H1 (cell line): ENCODE results near the gene ZNF814. TPM values are rescaled to one million over a fixed set of nuclear protein-coding genes. Genes with fewer than 3 reads are reported as not detected.

Experiments
- CTCF ChIA-PET: fragments of 300-600 bp; sonication (Branson Sonifier 250); formaldehyde crosslinking; loops from one replicate; lab custom pipeline; 2021; ENCODE audit not compliant: partially characterized antibody; lab: Charles Lee
- POLR2A ChIA-PET: fragments of 300-600 bp; sonication (Branson Sonifier 250); formaldehyde crosslinking; loops from one replicate; lab custom pipeline; 2021; ENCODE audit warnings: inconsistent platforms; ENCODE audit not compliant: partially characterized antibody; lab: Charles Lee
- DNase-seq, 2 experiments: peaks; one replicate each; pipeline versions ENCODE4 v3.0.0 to v3.0.0-alpha.2; 2010 to 2022; ENCODE audit warnings: low spot score in 2 of 2, low read depth in 1 of 2, mixed read lengths in 1 of 2
- FAIRE-seq: peaks from 2 replicates; lab custom pipeline; 2011; peaks lifted over from hg19 to GRCh38; lab: Jason Lieb, UNC
- H2AFZ ChIP-seq: 2 replicates; pipeline ENCODE4 v1.8.1; 2012; ENCODE audit warnings: low read length, inconsistent platforms
- H2AK5ac ChIP-seq: 2 replicates; pipeline ENCODE4 v1.6.1; 2013; ENCODE audit warnings: low read depth, low read length
- H2BK120ac ChIP-seq: replicated peaks from 2 replicates; pipeline ENCODE3; 2013; ENCODE audit warnings: low read depth, low read length, inconsistent platforms
- H2BK12ac ChIP-seq: 2 replicates; pipeline ENCODE4 v1.6.1; 2013; ENCODE audit warnings: low read depth, low read length
- H2BK15ac ChIP-seq: 2 replicates; pipeline ENCODE4 v1.6.1; 2013; ENCODE audit warnings: low read length
- H2BK20ac ChIP-seq: 2 replicates; pipeline ENCODE4 v1.6.1; 2013; ENCODE audit warnings: low read length
- H2BK5ac ChIP-seq: 2 replicates; pipeline ENCODE4 v1.6.1; 2013; ENCODE audit warnings: low read depth, low read length
- H3K14ac ChIP-seq: 2 replicates; pipeline ENCODE4 v1.6.1; 2013; ENCODE audit warnings: inconsistent platforms; ENCODE audit not compliant: insufficient read length
- H3K18ac ChIP-seq: 2 replicates; pipeline ENCODE4 v1.6.1; 2013; ENCODE audit warnings: low read length; ENCODE audit errors: extremely low read depth
- H3K23ac ChIP-seq: 2 replicates; pipeline ENCODE4 v1.6.1; 2013; ENCODE audit warnings: inconsistent platforms; ENCODE audit not compliant: insufficient read length
- H3K23me2 ChIP-seq: 2 replicates; pipeline ENCODE4 v1.6.1; 2013; ENCODE audit warnings: low read depth, low read length
- H3K27ac ChIP-seq: 2 replicates; pipeline ENCODE4 v1.6.1; 2011; ENCODE audit warnings: low read depth, low read length, inconsistent platforms
- H3K27me3 ChIP-seq, 4 experiments: replicated peaks in 1 of 4; 1 replicate in 1 of 4; 2 replicates in 3 of 4; pipeline versions ENCODE4 v1.6.1 to v1.8.1; 2011 to 2013; ENCODE audit warnings: low read length in 3 of 4, mild to moderate bottlenecking in 3 of 4, inconsistent platforms in 2 of 4, mixed read lengths in 2 of 4, moderate library complexity in 1 of 4; ENCODE audit not compliant: control insufficient read depth in 3 of 4, insufficient read depth in 3 of 4; ENCODE audit errors: extremely low read depth in 1 of 4
- H3K36me3 ChIP-seq, 4 experiments: 2 replicates each; pipeline versions ENCODE4 v1.6.1 to v1.8.1; 2011 to 2013; ENCODE audit warnings: mild to moderate bottlenecking in 4 of 4, low read length in 3 of 4, moderate library complexity in 2 of 4, control low read depth in 1 of 4, inconsistent platforms in 1 of 4; ENCODE audit not compliant: insufficient read depth in 4 of 4, control insufficient read depth in 2 of 4
- H3K4ac ChIP-seq: replicated peaks from 2 replicates; pipeline ENCODE3; 2013; ENCODE audit warnings: low read length, low read depth, mixed read lengths, inconsistent platforms; ENCODE audit not compliant: insufficient read length
- H3K4me1 ChIP-seq, 4 experiments: replicated peaks in 1 of 4; 1 replicate in 1 of 4; 2 replicates in 3 of 4; pipeline versions ENCODE4 v1.6.1 to v1.8.1; 2011 to 2013; ENCODE audit warnings: low read length in 3 of 4, inconsistent platforms in 2 of 4, mixed read lengths in 1 of 4; ENCODE audit not compliant: insufficient read depth in 4 of 4, control insufficient read depth in 3 of 4
- H3K4me2 ChIP-seq, 2 experiments: 2 replicates each; pipeline versions ENCODE4 v1.6.1 to v1.8.1; 2011 to 2013; ENCODE audit warnings: low read depth in 2 of 2, low read length in 2 of 2, control low read depth in 1 of 2, inconsistent platforms in 1 of 2, mild to moderate bottlenecking in 1 of 2; ENCODE audit not compliant: insufficient read depth in 1 of 2
- H3K4me3 ChIP-seq, 4 experiments: fragments of 200-600, 300-600 bp in 1 of 4; sonication (generic), shearing (Covaris generic), sonication (Bioruptor Twin) in 1 of 4; 2 replicates each; pipeline versions ENCODE4 v1.5.1 to v1.8.1; 2011 to 2016; ENCODE audit warnings: low read length in 4 of 4, low read depth in 3 of 4, control low read depth in 2 of 4, inconsistent platforms in 2 of 4, mild to moderate bottlenecking in 2 of 4, mixed read lengths in 1 of 4, moderate library complexity in 1 of 4; ENCODE audit not compliant: insufficient read depth in 2 of 4; ENCODE audit errors: extremely low read depth in 1 of 4
- H3K56ac ChIP-seq: replicated peaks from 2 replicates; pipeline ENCODE3; 2013; ENCODE audit warnings: low read depth, mild to moderate bottlenecking, mixed read lengths, low read length, inconsistent platforms; ENCODE audit not compliant: insufficient read length
- H3K79me1 ChIP-seq: 2 replicates; pipeline ENCODE4 v1.6.1; 2013; ENCODE audit warnings: low read depth, low read length, control low read depth
- H3K79me2 ChIP-seq, 2 experiments: 2 replicates each; pipeline versions ENCODE4 v1.6.1 to v1.8.1; 2012 to 2013; ENCODE audit warnings: low read length in 2 of 2, mild to moderate bottlenecking in 2 of 2, inconsistent platforms in 1 of 2; ENCODE audit not compliant: insufficient read depth in 2 of 2, control insufficient read depth in 1 of 2
- H3K9ac ChIP-seq, 4 experiments: replicated peaks in 1 of 4; 1 replicate in 1 of 4; 2 replicates in 3 of 4; pipeline versions ENCODE4 v1.6.1 to v1.8.1; 2011 to 2013; ENCODE audit warnings: low read depth in 3 of 4, low read length in 3 of 4, control low read depth in 2 of 4, mild to moderate bottlenecking in 2 of 4, moderate library complexity in 2 of 4, inconsistent platforms in 1 of 4; ENCODE audit errors: extremely low read depth in 1 of 4
- H3K9me3 ChIP-seq, 2 experiments: 2 replicates each; pipeline versions ENCODE4 v1.6.1 to v1.8.1; 2012 to 2013; ENCODE audit warnings: mild to moderate bottlenecking in 2 of 2, moderate library complexity in 2 of 2, control low read depth in 1 of 2, inconsistent platforms in 1 of 2, low read depth in 1 of 2, low read length in 1 of 2, mixed read lengths in 1 of 2; ENCODE audit not compliant: insufficient read depth in 2 of 2
- H4K20me1 ChIP-seq, 2 experiments: replicated peaks in 1 of 2; 2 replicates each; pipeline versions ENCODE3 to v1.8.1; 2011 to 2013; ENCODE audit warnings: inconsistent platforms in 2 of 2, low read length in 2 of 2, mild to moderate bottlenecking in 1 of 2; ENCODE audit not compliant: insufficient read depth in 2 of 2, control insufficient read depth in 1 of 2
- H4K5ac ChIP-seq: 2 replicates; pipeline ENCODE4 v1.6.1; 2013; ENCODE audit warnings: low read length, low read depth, mixed read lengths, inconsistent platforms; ENCODE audit not compliant: insufficient read length
- H4K8ac ChIP-seq: 2 replicates; pipeline ENCODE4 v1.8.0; 2013; ENCODE audit warnings: mild to moderate bottlenecking, moderate library complexity, low read length, inconsistent platforms; ENCODE audit not compliant: insufficient read depth; ENCODE audit errors: extremely low read depth
- H4K91ac ChIP-seq: replicated peaks from 2 replicates; pipeline ENCODE3; 2013; ENCODE audit warnings: low read length, mixed read lengths, inconsistent platforms; ENCODE audit not compliant: insufficient read length
- CBX8 ChIP-seq: fragments of 300-800, 300-1000 bp; sonication (generic); IDR thresholded peaks from 2 replicates; pipeline ENCODE4 v1.7.1; 2016; ENCODE audit warnings: low read depth, low read length, borderline replicate concordance
- CHD2 ChIP-seq: IDR thresholded peaks from 2 replicates; pipeline ENCODE4 v1.6.1; 2012; ENCODE audit warnings: low read length, improper control_type of control experiment
- EZH2 ChIP-seq: fragments of 200-600 bp; sonication (generic); IDR thresholded peaks from 2 replicates; pipeline ENCODE4 v1.7.1; 2012; ENCODE audit warnings: low read depth, mild to moderate bottlenecking, moderate library complexity, low read length, inconsistent platforms; ENCODE audit not compliant: severe bottlenecking
- GTF2F1 ChIP-seq: IDR thresholded peaks from 2 replicates; pipeline ENCODE4 v1.6.1; 2012; ENCODE audit warnings: low read depth, low read length, improper control_type of control experiment, borderline replicate concordance
- KDM4A ChIP-seq: IDR thresholded peaks from one replicate; pipeline ENCODE4 v1.7.1; 2012; ENCODE audit warnings: low read depth, mild to moderate bottlenecking, moderate library complexity, low read length, inconsistent platforms; ENCODE audit not compliant: severe bottlenecking
- MAFK ChIP-seq: IDR thresholded peaks from 2 replicates; pipeline ENCODE4 v1.6.1; 2012; ENCODE audit warnings: low read depth, mild to moderate bottlenecking, improper control_type of control experiment, low read length
- POLR2A ChIP-seq, 2 experiments: IDR thresholded peaks; 1 replicate in 1 of 2; 2 replicates in 1 of 2; pipeline ENCODE4 v1.6.1; 2011; ENCODE audit warnings: low read depth in 2 of 2, low read length in 2 of 2, mild to moderate bottlenecking in 2 of 2; ENCODE audit errors: control extremely low read depth in 1 of 2
- POU5F1 ChIP-seq: IDR thresholded peaks from 2 replicates; pipeline ENCODE4 v1.6.1; 2011; ENCODE audit warnings: low read depth, mild to moderate bottlenecking, low read length, moderate library complexity
- SIRT6 ChIP-seq: IDR thresholded peaks from one replicate; pipeline ENCODE4 v1.7.1; 2012; ENCODE audit warnings: low read length, inconsistent platforms
- WGBS, 2 experiments: shearing (Covaris generic) in 1 of 2; methylation state at CpG; one replicate each; pipeline versions ENCODE4 v1.1.6 to v1.1.7; 2013 to 2015; ENCODE audit warnings: low lambda C conversion rate in 2 of 2, mixed read lengths in 2 of 2, inconsistent platforms in 1 of 2, low coverage in 1 of 2, missing lambda C conversion rate in 1 of 2; ENCODE audit not compliant: insufficient replicate concordance in 2 of 2, insufficient coverage in 1 of 2, insufficient read length in 1 of 2; ENCODE audit errors: extremely low coverage in 1 of 2, missing lambda C conversion rate in 1 of 2; 5-methylcytosine and 5-hydroxymethylcytosine counted together
- polyA plus RNA-seq, 7 experiments: library from polyadenylated mRNA; depleted of rRNA in 3 of 7; stranded (reverse) in 5 of 7; unstranded in 2 of 7; fragments of >200 nt in 5 of 7; fragments of 200-250 nt in 2 of 7; gene quantifications; 1 replicate in 5 of 7; 2 replicates in 1 of 7; 4 replicates in 1 of 7; pipeline versions ENCODE4 v1.2.1 to v1.2.3, GENCODE V29; 2011 to 2013; ENCODE audit warnings: missing spikeins in 2 of 7, mixed read lengths in 2 of 7
- total RNA-seq: library from RNA; stranded (reverse); fragmentation: NEBNext Ultra II Directional; extraction: Animal tissue kit (Norgen Biotek cat#: 25700); gene quantifications from 2 replicates; pipeline ENCODE4 v1.2.1, GENCODE V29; 2021

ZNF814 gene
- total and polyA plus RNA-seq, 2 of the 8 experiments (the other 6 are each of a cell fraction or from before 2014, with no cell fraction given): 90.9 to 99.6 TPM

DNA sequence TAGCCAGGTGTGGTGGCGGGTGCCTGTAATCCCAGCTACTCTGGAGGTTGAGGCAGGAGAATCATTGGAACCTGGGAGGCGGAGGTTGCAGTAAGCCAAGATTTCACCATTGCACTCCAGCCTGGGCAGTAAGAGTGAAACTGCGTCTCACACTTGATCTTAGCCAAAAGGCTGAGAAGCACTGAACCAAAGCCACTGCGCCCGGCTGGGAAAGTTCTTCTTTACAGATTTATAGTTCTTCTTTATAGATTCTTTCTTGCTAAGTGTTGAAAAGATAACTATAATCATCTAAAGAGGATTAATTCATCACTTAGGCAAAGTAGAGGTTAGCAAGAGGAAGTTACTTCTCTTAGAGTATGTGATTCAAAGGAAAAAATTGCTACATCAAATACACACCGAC, 16.4 kb upstream of the ZNF814 start:
- Histone ChIP-seq H3K9me3 (no peaks in the 10 kb centered on the region), H3K56ac (no peak overlapping the region), H2BK20ac (no peak overlapping the region), H4K20me1 (no peaks in the 10 kb centered on the region), H2BK12ac (no peak overlapping the region), H3K79me1 (no peaks in the 10 kb centered on the region), H3K79me2 (no peaks in the 10 kb centered on the region; a peak in 1 of 4 replicates), H3K9ac (no peak overlapping the region), H4K5ac (no peak overlapping the region), H3K4me1 (no peaks in the 10 kb centered on the region), H3K23ac (no peak overlapping the region), H2AFZ (no peak overlapping the region), H3K4ac (no peak overlapping the region), H4K8ac (no peak overlapping the region), H3K4me3 (no peak overlapping the region), H3K4me2 (no peak overlapping the region), H2BK5ac (no peak overlapping the region), H2AK5ac (no peak overlapping the region), H4K91ac (no peak overlapping the region), H3K27ac (no peak overlapping the region), H3K23me2 (no peaks in the 10 kb centered on the region), H2BK15ac (no peak overlapping the region), H3K36me3 (peaks cover 0 to 20% (median 10%) of the 10 kb centered on the region in 4 experiments; a peak in 6 of 8 replicates), H3K27me3 (no peaks in the 10 kb centered on the region), H3K18ac (no peak overlapping the region), H3K14ac (no peak overlapping the region), H2BK120ac (no peak overlapping the region)
- ChIA-PET CTCF (interaction anchor here (0.6 kb wide), 1 partner anchor 38 kb away, joined by 3 read pairs; no protein-coding TSS in a partner anchor), POLR2A (interaction anchor here (1.2 to 4.3 kb wide), 3 partner anchors 10 to 91 kb away, joined by 4 to 28 read pairs (median 23); partner anchors contain the start of genes ZNF417 and ZNF814)
- DNase-seq (no peak), FAIRE-seq (no peak)
- TF ChIP-seq CHD2 (no peak), MAFK (no peak), POLR2A (IDR thresholded peaks at IDR 0.05; ENCODE audit: control extremely low read depth in 1 of 2, low read depth in 2 of 2, low read length in 2 of 2) (no peak), POU5F1 (no peak), SIRT6 (no peak), EZH2 (no peak), GTF2F1 (no peak), CBX8 (no peak), KDM4A (no peak)
- WGBS, 2 experiments: 89% methylated on average over 6 of the region's 6 CpGs; no CpG with 5 or more reads in 1 of the 2 experiments
